Mesenteric fat pad (tissue), 1 donor: ENCODE data around the gene PCDH15. TPM values are rescaled to one million over a fixed set of nuclear protein-coding genes. Genes with fewer than 3 reads are reported as not detected.

Source experiments
- DNase-seq: peaks from one replicate; pipeline ENCODE4 v3.0.0-alpha.2; 2020; ENCODE audit warnings: low spot score
- total RNA-seq: library from RNA; stranded (reverse); fragmentation: NEBNext Ultra II Directional; extraction: Animal tissue kit (Norgen Biotek cat#: 25700); gene quantifications from one replicate; pipeline ENCODE4 v1.2.1, GENCODE V29; 2021
- donor health status: DM: yes; HTN: yes; CAD: no.

Gene PCDH15
- total RNA-seq, 1 donor from 2014 or later: not detected

DNA sequence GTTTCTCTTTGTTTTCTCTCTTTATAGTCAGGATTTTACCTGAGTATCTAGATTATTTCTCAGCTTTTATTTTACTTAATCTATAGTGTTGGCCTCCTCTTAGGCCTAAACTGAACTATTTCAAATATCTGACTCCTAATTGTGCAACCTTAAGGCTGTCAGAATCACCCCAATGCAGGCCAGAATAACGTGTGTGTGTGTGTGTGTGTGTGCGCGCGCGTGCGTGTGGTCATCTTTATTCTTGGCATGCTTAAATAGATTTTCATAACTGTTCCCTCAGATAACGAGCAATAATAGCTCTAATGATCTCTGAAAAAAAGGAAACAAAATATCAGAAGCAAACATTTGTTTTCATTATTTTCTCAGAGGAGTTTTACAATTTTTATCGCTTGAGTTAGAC lies 92.4 kb downstream of the PCDH15 start:
- DNase-seq: no peak

DNA sequence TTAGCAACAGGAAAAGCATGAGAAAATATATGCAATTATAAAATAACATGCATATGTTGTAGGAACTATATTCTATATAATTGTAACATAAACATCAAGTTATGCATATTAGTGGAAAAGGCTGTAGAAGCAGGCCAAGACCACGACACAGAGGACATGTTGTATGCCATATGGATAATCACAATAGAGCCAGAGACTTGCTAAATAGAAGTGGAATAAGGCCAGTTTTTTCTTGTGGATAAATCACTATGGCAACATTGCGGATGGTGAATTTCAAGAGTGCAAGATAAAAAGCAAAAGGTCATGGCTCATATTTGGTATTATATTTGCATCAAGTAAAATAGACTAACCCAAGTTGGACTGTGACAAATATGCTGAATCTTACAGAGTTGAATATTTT lies 93.0 kb downstream of the PCDH15 start:
- no peak for DNase-seq

DNA sequence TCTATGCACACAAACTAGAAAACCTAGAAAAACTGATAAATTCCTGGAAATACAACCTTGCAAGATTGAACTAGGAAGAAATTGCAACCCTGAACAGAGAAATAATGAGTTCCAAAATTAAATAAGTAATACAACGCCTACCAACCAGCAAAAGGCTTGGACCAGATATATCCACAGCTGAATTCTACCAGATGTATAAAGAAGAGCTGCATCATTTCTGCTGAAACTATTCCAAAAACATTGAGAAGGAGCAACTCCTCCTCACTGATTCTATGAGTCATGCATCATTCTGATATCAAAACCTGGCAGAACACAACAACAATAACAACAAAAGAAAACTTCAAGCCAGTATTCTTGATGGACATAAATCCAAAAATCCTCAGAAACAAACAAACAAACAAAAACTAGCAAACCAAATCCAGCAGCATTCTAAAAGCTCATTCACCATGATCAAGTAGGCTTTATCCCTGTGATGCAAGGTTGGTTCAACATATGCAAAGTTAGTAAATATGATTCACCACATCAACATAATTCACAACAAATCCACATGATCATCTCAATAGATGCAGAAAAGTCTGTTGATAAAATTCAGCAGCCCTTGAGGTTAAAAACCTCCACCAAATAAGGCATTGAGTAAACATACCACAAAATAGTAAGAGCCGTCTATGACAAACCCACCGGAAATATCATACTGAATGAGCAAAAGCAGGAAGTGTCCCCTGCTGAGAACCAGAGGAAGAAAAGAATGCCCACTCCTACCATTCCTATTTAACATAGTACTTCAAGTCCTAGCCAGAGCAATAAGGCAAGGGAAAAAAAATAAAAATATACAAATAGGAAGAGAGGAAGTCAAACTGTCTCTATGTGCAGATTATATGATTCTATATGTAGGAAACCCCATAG lies 98.2 kb downstream of the PCDH15 start:
- DNase-seq: no peak

DNA sequence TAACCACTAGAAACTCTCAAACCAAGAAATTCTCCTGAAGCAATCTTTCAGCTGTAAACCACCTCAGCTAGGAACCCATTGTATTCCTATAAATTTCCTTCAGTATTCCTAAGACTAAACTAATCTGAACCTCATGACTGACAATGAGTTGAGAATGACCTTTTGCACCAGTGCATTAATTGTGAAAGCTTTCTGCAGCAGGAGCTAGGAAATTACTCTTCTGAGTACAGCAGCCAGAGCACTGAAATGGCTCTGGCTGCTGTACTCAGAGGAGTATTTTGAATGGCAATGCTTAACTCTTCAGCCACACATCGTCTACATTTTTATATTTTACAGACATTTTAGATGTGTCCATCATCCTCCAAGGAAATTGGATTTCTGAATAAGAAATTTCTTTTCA lies 109.7 kb downstream of the PCDH15 start:
- DNase-seq: no peak

DNA sequence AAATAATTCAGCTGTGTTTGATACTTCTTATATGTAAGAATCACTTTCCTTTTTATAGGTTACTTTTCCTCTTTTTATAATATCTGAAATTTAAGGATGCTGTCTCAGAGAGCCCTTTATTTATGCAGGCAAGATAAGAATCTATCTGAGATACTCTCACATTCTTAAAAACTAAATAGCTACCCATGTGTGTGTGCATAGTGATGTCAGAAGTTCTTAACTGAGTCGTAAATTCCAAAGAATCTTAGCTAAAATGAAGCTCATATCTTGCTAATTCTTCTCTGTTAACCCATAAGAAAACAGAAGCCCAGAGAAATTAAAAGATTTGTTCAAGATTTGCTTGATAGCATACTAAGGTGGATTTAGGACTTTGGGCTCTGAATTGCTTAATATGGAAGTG lies 118.5 kb downstream of the PCDH15 start:
- DNase-seq: no peak

DNA sequence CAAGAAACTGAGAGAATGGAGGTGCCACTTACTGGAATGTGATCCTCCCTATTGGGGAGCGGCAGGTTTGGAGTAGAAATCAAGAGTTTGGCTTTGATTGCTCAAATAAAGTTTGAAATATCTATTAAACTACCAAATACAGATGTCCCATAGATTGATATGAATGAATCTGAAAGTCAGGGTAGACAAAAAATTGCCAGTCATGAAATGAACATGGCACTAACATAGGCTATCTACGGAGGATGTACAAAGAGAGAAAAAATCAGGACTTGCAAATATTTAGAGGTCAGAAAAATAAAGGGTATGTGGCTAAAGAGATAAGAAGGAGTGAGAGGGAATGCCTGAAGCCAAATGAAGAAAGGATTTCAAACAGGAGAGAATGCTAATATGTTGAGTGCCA lies 119.9 kb downstream of the PCDH15 start:
- DNase-seq: no peak

DNA sequence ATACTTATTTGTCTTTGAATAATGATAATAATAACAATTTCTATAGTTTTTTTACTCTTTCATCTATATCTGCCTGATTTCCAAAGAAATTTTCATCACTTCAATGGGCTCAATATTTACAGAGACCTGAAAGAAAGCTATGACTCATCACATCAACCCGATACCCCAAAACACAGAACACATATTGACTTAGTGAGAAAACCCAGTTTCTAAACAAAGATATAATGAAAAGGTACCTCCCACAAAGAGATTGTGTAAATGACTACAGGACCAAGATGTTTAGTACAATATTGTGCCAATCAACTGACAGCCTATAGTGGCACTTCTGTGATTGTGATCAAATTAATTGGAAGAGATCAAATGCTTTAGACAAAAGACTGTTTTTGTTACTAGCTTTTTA lies 133.9 kb downstream of the PCDH15 start:
- DNase-seq: no peak

DNA sequence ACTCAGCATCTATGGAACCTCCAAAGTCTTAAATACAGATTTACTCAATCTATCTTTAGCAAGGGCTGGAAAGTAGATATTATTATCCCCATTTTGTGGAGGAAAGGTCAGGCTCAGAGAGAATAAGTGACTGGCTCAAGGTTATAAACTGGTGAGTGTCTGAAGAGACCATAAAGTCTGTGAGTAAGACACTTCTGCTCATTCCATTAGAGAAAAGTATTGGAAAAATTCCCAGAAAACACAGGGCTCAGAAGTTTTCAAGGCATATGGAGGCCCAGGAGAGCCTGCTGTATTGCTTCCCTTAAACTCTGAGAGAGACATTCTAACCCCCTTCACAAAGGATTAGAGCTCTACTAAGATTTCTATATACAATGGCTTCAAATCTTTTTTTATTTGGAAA lies 134.8 kb downstream of the PCDH15 start:
- DNase-seq: no peak

DNA sequence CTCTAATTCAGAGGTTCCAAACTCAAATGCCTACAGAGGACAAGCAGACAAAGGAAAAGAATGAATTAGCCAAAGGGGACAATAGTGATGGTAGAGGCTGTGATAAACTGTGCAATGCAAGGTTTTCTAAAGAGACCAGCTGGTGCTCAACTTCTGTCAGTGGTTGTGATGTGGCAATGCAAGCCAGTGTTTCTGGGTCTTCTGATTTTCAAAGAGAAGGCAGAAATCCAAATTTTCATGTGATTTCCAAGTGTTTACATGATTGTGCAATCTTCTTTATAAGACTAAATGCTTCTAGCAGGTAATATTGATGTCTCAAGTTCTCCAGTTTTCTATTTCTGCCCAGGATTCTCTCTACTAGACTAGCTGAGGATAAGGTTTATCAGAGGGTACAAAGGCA lies 135.9 kb downstream of the PCDH15 start:
- DNase-seq: no peak

DNA sequence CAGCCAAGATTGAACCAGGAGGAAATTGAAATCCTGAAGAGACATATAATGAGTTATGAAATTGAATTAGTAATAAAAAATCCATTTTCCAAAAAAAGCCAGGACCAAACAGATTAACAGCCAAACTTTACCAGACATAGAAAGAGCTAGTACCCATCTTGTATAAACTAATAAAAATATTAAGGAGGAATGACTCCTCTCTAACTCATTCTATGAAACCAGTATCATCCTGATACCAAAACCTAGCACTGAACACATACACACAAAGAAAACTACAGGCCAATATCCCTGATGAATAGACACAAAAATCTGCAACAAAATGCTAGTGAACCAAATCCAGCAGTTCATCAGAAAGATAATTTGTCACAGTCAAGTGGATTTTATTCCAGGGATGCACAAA lies 140.6 kb downstream of the PCDH15 start:
- DNase-seq: no peak

DNA sequence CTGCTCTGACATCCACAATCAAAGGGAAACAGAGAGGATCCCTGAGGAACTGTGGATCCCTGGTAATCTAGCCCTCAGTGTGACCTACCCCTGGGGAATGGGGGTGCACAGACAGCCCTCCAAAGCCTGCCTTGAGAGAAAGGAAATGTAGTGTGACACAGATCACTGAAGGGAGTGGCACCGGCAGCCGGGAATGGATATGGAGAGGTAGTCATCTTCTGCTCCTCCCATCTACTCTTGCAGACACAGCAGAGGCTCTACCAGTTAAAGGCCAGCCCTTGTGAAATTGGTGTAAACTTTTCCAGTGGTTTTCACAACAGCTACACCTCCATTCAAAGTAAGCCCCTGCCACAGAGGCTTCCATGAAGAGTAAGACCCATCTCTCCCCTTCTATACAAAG lies 144.4 kb downstream of the PCDH15 start:
- no peak for DNase-seq

DNA sequence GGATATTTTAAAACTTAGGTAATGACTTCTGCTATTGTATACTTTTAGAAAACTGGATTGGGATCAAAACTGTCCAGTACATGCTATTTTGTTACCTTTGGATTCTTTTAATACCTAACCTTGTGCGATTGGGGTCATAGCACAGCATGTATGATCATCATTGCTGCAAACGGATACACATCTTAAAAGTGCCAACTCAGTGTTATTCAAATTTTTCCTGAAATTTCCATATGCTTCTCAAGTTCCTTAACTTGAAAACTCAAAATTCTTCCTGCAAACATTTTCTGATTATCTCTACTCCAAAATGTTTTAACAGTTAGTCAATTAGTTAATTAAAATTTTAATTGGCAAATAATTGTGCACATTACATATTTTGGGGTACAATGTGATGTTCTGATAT lies 147.5 kb downstream of the PCDH15 start:
- no peak for DNase-seq

DNA sequence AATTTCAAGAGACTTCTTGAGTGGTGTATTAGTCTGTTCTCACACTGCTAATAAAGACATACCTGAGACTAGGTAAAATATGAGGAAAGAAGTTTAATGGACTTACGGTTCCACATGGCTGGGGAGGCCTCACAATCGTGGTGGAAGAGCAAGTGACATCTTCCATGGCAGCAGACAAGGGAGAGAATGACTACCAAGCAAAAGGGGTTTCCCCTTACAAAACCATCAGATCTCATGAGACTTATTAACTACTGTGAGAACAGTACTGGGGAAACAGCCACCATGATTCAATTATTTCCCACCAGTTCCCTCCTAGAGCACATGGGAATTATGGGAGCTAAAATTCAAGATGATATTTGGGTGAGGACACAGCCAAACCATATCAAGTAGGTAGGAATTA lies 150.5 kb downstream of the PCDH15 start:
- DNase-seq: no peak

DNA sequence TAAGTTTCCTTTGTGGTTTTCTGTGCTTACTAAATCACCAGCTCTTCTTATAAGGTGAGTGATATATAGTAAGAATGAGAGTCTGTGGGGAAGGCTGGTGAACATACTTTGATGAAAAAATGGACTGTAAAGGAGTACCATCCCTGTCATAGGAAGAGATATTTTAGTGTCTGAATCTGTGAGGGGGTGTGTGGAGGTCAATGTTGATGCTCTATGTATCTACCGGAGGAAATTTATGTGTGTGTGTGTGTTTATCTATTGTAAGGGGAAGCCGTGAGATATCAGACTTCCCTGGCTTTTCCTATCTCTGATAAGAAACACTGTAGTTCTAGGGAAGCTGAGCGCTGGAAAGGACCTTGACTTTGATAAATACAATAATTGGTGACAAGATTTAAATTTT lies 179.0 kb downstream of the PCDH15 start:
- DNase-seq: no peak

DNA sequence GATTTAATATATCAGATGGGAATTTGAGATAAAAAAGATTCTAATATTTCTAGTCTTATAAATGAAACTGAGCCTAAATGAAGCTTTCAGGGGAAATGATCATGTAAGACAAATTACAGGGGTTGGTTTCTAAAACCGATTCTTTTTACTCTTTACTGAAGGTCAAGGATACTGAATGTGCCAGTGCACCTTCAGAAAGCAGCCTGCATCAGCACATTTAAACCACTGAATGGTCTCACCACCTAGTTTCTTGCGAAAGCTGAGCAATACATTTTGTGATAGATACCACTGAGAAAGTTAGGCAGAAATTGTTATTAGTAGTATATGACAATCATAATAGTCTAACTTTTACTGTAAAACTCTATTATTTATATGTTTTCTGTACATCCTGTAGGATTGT lies 180.7 kb downstream of the PCDH15 start:
- no peak for DNase-seq

DNA sequence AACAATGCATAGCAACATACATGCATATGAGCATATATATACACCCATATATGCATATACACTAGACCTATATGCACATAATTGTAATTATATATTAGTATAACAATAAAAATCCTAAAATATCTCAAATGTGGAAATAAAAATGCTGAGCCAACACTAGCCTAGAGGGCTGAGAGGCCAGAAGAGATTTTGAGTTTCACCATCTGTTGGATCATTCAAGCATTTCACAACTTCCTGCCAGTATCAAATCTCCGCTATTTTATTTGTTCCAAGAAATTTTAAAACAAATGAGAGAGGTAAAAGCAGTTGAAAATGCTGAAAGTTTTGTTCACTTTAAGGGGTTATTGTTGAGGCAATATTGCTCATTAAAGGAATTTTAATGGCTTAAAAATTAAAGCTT lies 187.0 kb downstream of the PCDH15 start:
- no peak for DNase-seq

DNA sequence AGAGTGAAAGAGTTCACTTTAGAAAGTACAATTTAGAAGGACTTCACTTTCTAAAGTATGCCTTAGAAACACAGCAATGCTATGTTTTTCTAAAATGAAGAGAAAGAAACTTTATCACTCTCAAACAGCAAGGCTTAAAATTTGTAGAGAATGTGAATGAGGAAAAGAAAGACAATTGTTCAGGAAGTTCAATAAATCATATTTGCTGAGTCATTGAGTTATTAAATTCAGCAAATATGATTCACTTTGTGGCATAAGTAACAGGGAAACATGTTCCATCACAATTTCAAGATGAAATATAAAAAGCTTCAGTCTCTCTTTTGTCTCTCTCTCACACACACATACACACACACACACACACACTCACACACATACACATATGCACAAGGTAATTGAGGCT lies 187.9 kb downstream of the PCDH15 start:
- no peak for DNase-seq

DNA sequence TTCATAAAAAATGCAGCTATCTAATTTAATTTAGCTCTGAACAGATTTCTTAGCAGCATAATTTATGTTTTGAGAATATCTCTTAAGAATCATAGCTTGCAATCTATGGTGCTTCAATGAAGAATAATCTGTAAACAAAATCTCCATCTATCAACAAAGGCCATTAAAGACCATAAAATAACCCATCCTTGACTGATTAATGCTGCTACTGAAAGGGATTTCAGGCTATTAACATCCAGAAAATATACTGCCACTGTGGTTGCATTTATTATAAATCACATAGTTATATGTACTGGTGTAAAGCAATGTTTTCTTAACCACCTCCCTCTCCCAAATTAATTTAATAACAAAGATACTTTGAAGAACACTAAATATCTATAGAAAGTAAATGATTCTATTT lies 191.6 kb downstream of the PCDH15 start:
- DNase-seq: no peak

DNA sequence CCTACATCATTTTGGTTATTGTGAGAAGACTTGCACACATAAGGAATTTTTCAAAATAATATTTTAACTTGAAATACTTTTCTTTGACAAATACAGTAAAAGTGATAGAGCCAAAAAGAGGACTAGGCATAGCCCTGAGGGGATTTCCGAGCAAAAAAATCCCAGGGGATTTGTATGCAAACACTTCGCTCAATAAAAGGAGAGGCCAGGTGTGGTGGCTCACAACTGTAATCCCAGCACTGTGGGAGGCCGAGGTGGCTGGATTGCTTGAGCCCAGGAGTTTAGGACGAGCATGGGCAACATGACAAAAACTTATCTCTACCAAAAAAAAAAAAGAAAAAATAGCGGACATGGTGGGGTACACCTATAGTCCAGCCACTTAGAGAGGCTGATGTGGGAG lies 193.0 kb downstream of the PCDH15 start:
- DNase-seq: no peak

DNA sequence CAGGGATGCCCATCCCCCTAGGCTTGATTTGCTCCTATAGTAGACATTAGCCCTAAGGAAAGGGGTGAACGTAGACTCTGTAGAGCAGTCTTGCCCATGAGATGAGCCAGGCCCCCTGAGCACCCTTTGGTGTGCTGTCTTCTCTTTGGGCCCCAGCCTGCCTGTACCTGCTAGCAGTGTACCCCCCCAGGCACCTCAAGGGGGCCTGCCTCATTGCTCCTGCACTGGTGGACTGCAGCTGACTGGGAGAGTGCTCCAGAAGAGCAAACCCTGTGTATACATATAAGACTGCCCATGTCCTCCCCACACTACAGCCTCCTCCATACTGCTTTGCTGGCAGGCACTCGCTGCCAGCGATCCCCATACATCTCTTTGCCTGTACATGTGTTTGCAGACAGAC lies 206.7 kb downstream of the PCDH15 start:
- no peak for DNase-seq

DNA sequence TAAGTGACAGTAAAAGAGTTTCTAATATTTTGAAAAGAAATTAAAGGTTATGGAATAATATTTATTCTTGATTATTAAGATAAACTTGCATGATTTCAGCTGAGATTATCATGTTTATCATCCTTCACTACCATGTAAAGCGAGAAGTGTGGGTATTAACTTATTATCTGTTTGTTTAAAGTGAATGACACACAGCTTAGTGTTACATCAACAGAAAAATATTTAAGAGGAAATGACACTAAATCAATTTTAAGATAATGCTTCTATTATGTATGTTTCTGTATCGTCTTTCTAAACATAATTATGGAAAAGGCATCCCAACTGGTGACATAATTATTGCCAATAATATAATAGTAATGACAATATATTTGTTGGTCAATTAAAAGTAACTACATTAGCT lies 213.1 kb downstream of the PCDH15 start:
- no peak for DNase-seq

DNA sequence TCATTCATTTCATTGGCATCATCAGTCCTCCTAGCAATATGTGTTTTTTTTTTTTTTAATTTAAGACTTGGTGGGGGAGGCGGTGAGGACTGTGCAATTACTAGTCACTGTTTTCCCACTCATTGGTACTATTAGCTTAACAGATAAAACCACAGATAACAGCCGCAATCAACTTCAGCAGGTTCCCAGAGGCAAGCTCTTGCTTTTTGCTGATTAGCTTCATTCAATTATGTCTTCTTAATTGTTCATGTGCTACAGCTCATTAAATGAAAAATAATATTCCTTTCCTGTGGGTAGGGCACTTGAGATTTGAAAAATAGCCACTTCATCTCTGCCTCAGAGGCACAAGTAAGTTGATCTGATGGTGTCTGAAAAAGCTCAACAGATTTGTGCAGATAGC lies 215.5 kb downstream of the PCDH15 start:
- DNase-seq: no peak

DNA sequence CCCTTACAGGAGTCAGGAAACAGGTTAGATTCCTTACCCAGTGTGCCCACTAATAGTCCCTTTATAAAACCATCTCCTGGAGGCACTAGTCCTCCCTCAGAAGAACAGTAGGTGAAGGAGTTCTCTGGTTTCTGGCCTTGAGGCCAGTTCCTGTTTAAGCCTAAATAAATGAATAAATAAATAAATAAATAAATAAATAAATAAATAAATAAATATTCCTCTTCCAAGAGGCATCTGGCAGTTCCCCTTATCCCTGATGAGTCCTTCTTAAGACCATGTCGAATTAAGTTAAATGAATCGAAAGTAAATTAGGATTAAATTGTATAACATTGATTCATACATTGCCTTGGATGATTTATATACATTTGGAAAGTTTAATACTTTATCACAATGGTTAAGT lies 223.3 kb downstream of the PCDH15 start:
- no peak for DNase-seq

DNA sequence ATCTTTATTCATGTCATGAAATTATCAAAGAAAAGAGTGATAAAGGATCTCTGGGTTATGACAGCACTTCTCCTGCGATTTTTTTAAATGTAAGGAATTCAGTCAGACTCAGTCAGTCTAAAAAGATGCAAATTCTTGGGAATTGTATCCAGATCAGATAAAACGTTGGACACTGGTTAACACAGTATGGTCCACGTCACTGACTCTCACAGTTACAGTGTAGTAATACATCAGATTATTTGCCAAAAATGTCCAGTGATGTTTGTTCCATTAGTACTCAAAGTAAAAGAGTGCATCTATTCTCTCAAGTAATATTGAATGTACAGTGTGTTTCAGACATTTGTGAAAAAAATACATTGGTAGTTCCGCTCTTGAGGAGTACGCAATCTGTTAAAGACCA lies 224.5 kb downstream of the PCDH15 start:
- DNase-seq: no peak
